CD4-positive, alpha-beta T cell treated with Interleukin-21 for 1 hour (primary cell): Measurements from ENCODE around the gene GRIN2C.

Source experiments
- DNase-seq: peaks from one replicate; pipeline ENCODE4 v3.0.0-alpha.2; 2020

The GRIN2C gene

GRCh38 chr17:74818291-74818938 lies 41.3 kb downstream of the GRIN2C start:
- no peak for DNase-seq

- no peak for DNase-seq
Observed at GRCh38 chr17:74816905-74817620, 42.6 kb downstream of the GRIN2C start.

GRCh38 chr17:74815550-74816370 lies 43.9 kb downstream of the GRIN2C start:
- DNase-seq = no peak

GRCh38 chr17:74815067-74815466 lies 44.6 kb downstream of the GRIN2C start:
- DNase-seq = no peak

GRCh38 chr17:74814453-74814852 lies 45.2 kb downstream of the GRIN2C start:
- no peak for DNase-seq

- DNase-seq = no peak
Observed at GRCh38 chr17:74812109-74813009, 47.3 kb downstream of the GRIN2C start.

GRCh38 chr17:74810699-74811485 lies 48.8 kb downstream of the GRIN2C start:
- DNase-seq = no peak

GRCh38 chr17:74808714-74809430 lies 50.8 kb downstream of the GRIN2C start:
- DNase-seq = no peak

- no peak for DNase-seq
Observed at GRCh38 chr17:74807925-74808324, 51.8 kb downstream of the GRIN2C start.

- no peak for DNase-seq
Observed at GRCh38 chr17:74807441-74807840, 52.2 kb downstream of the GRIN2C start.

- no peak for DNase-seq
Observed at GRCh38 chr17:74806334-74806733, 53.4 kb downstream of the GRIN2C start.

- no peak for DNase-seq
Observed at GRCh38 chr17:74805591-74805991, 54.1 kb downstream of the GRIN2C start.

GRCh38 chr17:74804683-74805082 lies 55.0 kb downstream of the GRIN2C start:
- no peak for DNase-seq

GRCh38 chr17:74803971-74804370 lies 55.7 kb downstream of the GRIN2C start:
- no peak for DNase-seq

GRCh38 chr17:74803388-74803930 lies 56.2 kb downstream of the GRIN2C start:
- no peak for DNase-seq

GRCh38 chr17:74801896-74802295 lies 57.8 kb downstream of the GRIN2C start:
- DNase-seq = no peak

GRCh38 chr17:74800531-74800930 lies 59.2 kb downstream of the GRIN2C start:
- DNase-seq = no peak

- DNase-seq = no peak
Observed at GRCh38 chr17:74799097-74799496, 60.6 kb downstream of the GRIN2C start.

GRCh38 chr17:74798239-74798707 lies 61.4 kb downstream of the GRIN2C start:
- no peak for DNase-seq

- DNase-seq = no peak
Observed at GRCh38 chr17:74797824-74798223, 61.9 kb downstream of the GRIN2C start.

- DNase-seq = no peak
Observed at GRCh38 chr17:74796866-74797265, 62.8 kb downstream of the GRIN2C start.
